ENCODE measurements around the gene SLC31A2.

SLC31A2 gene

GRCh38 chr9:113164536-113165300, 13.9 kb downstream of the SLC31A2 start:
- no peak overlapping the region for H3K27ac Mint-ChIP-seq
- TF ChIP-seq CTCF (IDR thresholded peaks at IDR 0.05): no peak
- peaks cover 51% of the 10 kb centered on the region for H3K36me3 Mint-ChIP-seq (ENCODE audit: low read depth)
- DNase-seq: no peak
- no peak overlapping the region for H3K4me3 Mint-ChIP-seq
- no peaks in the 10 kb centered on the region for H3K4me1 Mint-ChIP-seq
- H3K27me3 Mint-ChIP-seq (ENCODE audit: low read depth, poor library complexity): peaks cover 4% of the 10 kb centered on the region
- no peaks in the 10 kb centered on the region for H3K9me3 Mint-ChIP-seq

- no peak for TF ChIP-seq CTCF (IDR thresholded peaks at IDR 0.05)
- no peaks in the 10 kb centered on the region for H3K4me1 Mint-ChIP-seq
- peaks cover 4% of the 10 kb centered on the region for H3K27me3 Mint-ChIP-seq (ENCODE audit: low read depth, poor library complexity)
- H3K4me3 Mint-ChIP-seq: no peak overlapping the region
- H3K27ac Mint-ChIP-seq: no peak overlapping the region
- H3K9me3 Mint-ChIP-seq: no peaks in the 10 kb centered on the region
- peaks cover 57% of the 10 kb centered on the region for H3K36me3 Mint-ChIP-seq (ENCODE audit: low read depth)
- no peak for DNase-seq
These were observed 15.2 kb downstream of the SLC31A2 start for GRCh38 chr9:113166039-113166438.

DNA sequence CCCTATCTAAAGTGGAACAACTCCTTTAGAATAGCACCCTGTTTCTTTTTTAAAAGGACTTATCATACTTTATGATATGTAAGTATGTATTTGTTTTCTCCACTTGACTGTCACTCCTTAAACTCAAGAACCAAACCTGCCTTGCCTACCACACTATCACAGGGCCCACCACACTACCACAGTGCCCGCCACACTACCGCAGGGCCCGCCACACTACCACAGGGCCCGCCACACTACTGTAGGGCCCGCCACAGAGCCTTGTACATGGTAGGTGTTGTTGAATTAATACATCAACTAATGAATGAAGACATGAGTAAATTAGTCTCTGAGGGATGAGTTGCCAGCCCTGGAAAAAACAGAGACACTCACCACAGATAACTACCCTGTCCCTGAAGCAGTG, 18.0 kb downstream of the SLC31A2 start:
- DNase-seq: no peak
- no peak overlapping the region for H3K27ac Mint-ChIP-seq
- no peaks in the 10 kb centered on the region for H3K4me1 Mint-ChIP-seq
- no peaks in the 10 kb centered on the region for H3K9me3 Mint-ChIP-seq
- peaks cover 4% of the 10 kb centered on the region for H3K27me3 Mint-ChIP-seq (ENCODE audit: low read depth, poor library complexity)
- H3K4me3 Mint-ChIP-seq: no peak overlapping the region
- no peak for TF ChIP-seq CTCF (IDR thresholded peaks at IDR 0.05)
- H3K36me3 Mint-ChIP-seq (ENCODE audit: low read depth): peaks cover 69% of the 10 kb centered on the region

DNA sequence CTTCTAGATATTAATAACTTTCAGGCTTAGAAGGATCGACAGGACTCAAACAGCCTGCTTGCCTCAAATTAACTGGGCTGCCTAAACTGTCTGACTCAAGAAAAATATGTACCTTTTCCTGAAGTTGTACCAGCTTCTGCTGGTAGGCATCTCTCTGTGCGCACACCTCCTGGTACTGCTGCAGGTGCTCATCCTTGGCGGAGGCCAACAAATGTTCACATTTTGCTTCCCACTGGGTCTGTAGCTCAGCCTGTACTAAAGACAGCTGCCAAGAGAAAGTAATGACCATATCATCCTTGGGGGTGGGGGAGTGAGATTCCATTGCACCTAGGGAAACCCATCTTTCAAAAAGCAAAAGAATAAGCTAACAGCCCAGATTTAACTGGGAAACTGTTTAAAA, 22.5 kb downstream of the SLC31A2 start:
- no peak for DNase-seq
- H3K4me3 Mint-ChIP-seq: no peak overlapping the region
- H3K36me3 Mint-ChIP-seq (ENCODE audit: low read depth): peaks cover 81% of the 10 kb centered on the region
- TF ChIP-seq CTCF (IDR thresholded peaks at IDR 0.05): no peak
- H3K4me1 Mint-ChIP-seq: no peaks in the 10 kb centered on the region
- peaks cover 4% of the 10 kb centered on the region for H3K27me3 Mint-ChIP-seq (ENCODE audit: low read depth, poor library complexity)
- H3K9me3 Mint-ChIP-seq: no peaks in the 10 kb centered on the region
- H3K27ac Mint-ChIP-seq: no peak overlapping the region

- H3K4me3 Mint-ChIP-seq: no peak overlapping the region
- no peak overlapping the region for H3K27ac Mint-ChIP-seq
- no peak for DNase-seq
- H3K4me1 Mint-ChIP-seq: no peaks in the 10 kb centered on the region
- H3K36me3 Mint-ChIP-seq (ENCODE audit: low read depth): peaks cover 69% of the 10 kb centered on the region
- no peaks in the 10 kb centered on the region for H3K9me3 Mint-ChIP-seq
- no peak for TF ChIP-seq CTCF (IDR thresholded peaks at IDR 0.05)
- H3K27me3 Mint-ChIP-seq (ENCODE audit: low read depth, poor library complexity): no peaks in the 10 kb centered on the region
These were observed 26.0 kb downstream of the SLC31A2 start for GRCh38 chr9:113176803-113177202.

- H3K4me1 Mint-ChIP-seq: no peaks in the 10 kb centered on the region
- TF ChIP-seq CTCF (IDR thresholded peaks at IDR 0.05): no peak
- H3K36me3 Mint-ChIP-seq (ENCODE audit: low read depth): peaks cover 69% of the 10 kb centered on the region
- H3K9me3 Mint-ChIP-seq: no peaks in the 10 kb centered on the region
- no peak overlapping the region for H3K4me3 Mint-ChIP-seq
- no peak overlapping the region for H3K27ac Mint-ChIP-seq
- H3K27me3 Mint-ChIP-seq (ENCODE audit: low read depth, poor library complexity): no peaks in the 10 kb centered on the region
- no peak for DNase-seq
These were observed 26.4 kb downstream of the SLC31A2 start for GRCh38 chr9:113177251-113177650.

Data from nephron progenitor cell (in vitro differentiated cells).